Nephron progenitor cell (in vitro differentiated cells): ENCODE results near the gene PCP4L1.
A peak's percentile ranks its signal among the peaks of the same experiment; 100 is the strongest.
"Not testable (repeated sequence)": the region's sequence is repeated elsewhere in the genome, so short reads cannot be mapped to it uniquely, and the experiment has no call there.

Experiments
- DNase-seq: peaks from one replicate; pipeline ENCODE4 v3.0.0; 2021
- H3K27ac Mint-ChIP-seq: 2 replicates; pipeline ENCODE4 v1.8.0; 2021; ENCODE audit warnings: mild to moderate bottlenecking, moderate library complexity, mixed read lengths
- H3K27me3 Mint-ChIP-seq: 2 replicates; pipeline ENCODE4 v1.8.0; 2021; ENCODE audit warnings: mild to moderate bottlenecking, low read depth, mixed read lengths; ENCODE audit not compliant: poor library complexity
- H3K36me3 Mint-ChIP-seq: 2 replicates; pipeline ENCODE4 v1.8.0; 2021; ENCODE audit warnings: low read depth, mixed read lengths
- H3K4me1 Mint-ChIP-seq: 2 replicates; pipeline ENCODE4 v1.8.0; 2021; ENCODE audit warnings: mixed read lengths
- H3K4me3 Mint-ChIP-seq: 2 replicates; pipeline ENCODE4 v1.8.0; 2021; ENCODE audit warnings: mild to moderate bottlenecking, moderate library complexity, mixed read lengths
- H3K9me3 Mint-ChIP-seq: 2 replicates; pipeline ENCODE4 v1.8.0; 2021; ENCODE audit warnings: mild to moderate bottlenecking, moderate library complexity, mixed read lengths
- TF ChIP-seq, protein P1 (sequence below): fragments of 200-600 bp; sonication (generic); IDR thresholded peaks from 2 replicates; pipeline ENCODE4 v1.5.0; 2021; ENCODE audit warnings: antibody characterized with exemption

PCP4L1 gene

DNA sequence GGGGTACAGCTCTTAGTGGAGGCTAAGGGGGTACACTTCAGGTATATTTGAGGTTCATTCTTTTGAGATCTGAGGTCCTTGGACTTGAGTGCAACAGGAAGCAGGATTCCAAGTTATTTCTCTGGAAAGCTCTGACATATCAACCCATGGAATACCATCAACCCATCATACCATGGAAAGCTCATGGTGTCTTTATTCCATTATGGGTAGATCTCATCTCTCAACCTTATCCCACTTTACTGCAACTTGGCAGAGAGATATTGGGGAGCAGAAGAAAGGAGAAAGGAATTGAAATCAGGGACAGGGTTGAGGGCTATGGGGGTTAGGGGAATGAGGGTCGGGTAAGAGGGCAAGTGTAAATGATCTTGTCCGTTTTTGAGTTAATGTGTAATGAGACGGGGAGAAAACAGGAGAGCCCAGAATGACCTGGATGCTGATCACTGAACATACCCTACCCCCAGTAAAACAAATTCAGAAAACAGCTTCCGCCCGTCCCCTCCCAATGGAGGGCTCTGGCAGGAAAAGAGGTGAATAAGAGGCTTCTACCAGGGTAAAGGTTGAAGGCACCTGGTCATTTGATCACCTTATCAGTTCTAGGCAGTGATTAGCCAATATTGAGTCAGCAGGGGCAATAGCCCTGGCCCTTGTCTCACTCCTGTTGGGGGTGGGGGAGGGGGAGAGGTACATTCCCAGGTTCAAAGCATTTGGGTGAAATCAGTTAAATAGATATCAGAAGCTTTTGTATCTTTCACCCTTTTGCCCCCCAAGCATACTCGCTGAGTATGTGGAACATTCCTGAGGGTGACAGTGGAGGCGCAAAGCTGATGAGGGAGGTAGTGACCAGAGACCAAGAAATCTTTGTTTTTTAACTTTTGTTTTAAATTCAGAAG lies 34.5 kb upstream of the PCP4L1 start:
- Mint-ChIP-seq H3K36me3 (peaks cover 6% of the 10 kb centered on the region), H3K9me3 (no peaks in the 10 kb centered on the region), H3K4me1 (peaks cover 52% of the 10 kb centered on the region), H3K4me3 (no peak overlapping the region), H3K27ac (no peak overlapping the region), H3K27me3 (peaks cover 14% of the 10 kb centered on the region)
- DNase-seq, result no peak
- TF ChIP-seq, protein P1, sequence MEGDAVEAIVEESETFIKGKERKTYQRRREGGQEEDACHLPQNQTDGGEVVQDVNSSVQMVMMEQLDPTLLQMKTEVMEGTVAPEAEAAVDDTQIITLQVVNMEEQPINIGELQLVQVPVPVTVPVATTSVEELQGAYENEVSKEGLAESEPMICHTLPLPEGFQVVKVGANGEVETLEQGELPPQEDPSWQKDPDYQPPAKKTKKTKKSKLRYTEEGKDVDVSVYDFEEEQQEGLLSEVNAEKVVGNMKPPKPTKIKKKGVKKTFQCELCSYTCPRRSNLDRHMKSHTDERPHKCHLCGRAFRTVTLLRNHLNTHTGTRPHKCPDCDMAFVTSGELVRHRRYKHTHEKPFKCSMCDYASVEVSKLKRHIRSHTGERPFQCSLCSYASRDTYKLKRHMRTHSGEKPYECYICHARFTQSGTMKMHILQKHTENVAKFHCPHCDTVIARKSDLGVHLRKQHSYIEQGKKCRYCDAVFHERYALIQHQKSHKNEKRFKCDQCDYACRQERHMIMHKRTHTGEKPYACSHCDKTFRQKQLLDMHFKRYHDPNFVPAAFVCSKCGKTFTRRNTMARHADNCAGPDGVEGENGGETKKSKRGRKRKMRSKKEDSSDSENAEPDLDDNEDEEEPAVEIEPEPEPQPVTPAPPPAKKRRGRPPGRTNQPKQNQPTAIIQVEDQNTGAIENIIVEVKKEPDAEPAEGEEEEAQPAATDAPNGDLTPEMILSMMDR, result no peak

GRCh38 chr1:161224695-161225087 lies 33.9 kb upstream of the PCP4L1 start:
- Mint-ChIP-seq H3K4me1 (peaks cover 47% of the 10 kb centered on the region), H3K27me3 (peaks cover 14% of the 10 kb centered on the region)
- H3K27ac Mint-ChIP-seq, DNase-seq, H3K9me3 Mint-ChIP-seq, H3K36me3 Mint-ChIP-seq, H3K4me3 Mint-ChIP-seq: not testable (repeated sequence)

- peaks cover 8% of the 10 kb centered on the region for H3K36me3 Mint-ChIP-seq
- peak overlapping the region; percentile 31 for H3K4me3 Mint-ChIP-seq
- peaks cover 14% of the 10 kb centered on the region for H3K27me3 Mint-ChIP-seq
- peaks cover 42% of the 10 kb centered on the region for H3K4me1 Mint-ChIP-seq
- H3K27ac Mint-ChIP-seq, result no peak overlapping the region
- TF ChIP-seq, protein P1, result no peak
- DNase-seq, result no peak
- H3K9me3 Mint-ChIP-seq, result no peaks in the 10 kb centered on the region
Observed at GRCh38 chr1:161225178-161225533, 33.4 kb upstream of the PCP4L1 start.

GRCh38 chr1:161225534-161226319 lies 32.8 kb upstream of the PCP4L1 start, which contains the start of gene TOMM40L:
Gene TOMM40L, plus strand, starts transcription at chr1:161226060. Its CDS starts 430 bp downstream, at chr1:161226490.
- H3K36me3 Mint-ChIP-seq, result peaks cover 11% of the 10 kb centered on the region
- peak within 1 kb of the TSS; percentile 91 for H3K27ac Mint-ChIP-seq
- TF ChIP-seq, protein P1, result peak; percentile 31
- peaks cover 41% of the 10 kb centered on the region for H3K4me1 Mint-ChIP-seq
- H3K27me3 Mint-ChIP-seq, result peaks cover 14% of the 10 kb centered on the region
- H3K9me3 Mint-ChIP-seq, result no peaks in the 10 kb centered on the region
- peak; percentile 84 for DNase-seq
- H3K4me3 Mint-ChIP-seq, result peak within 1 kb of the TSS; percentile 98

DNA sequence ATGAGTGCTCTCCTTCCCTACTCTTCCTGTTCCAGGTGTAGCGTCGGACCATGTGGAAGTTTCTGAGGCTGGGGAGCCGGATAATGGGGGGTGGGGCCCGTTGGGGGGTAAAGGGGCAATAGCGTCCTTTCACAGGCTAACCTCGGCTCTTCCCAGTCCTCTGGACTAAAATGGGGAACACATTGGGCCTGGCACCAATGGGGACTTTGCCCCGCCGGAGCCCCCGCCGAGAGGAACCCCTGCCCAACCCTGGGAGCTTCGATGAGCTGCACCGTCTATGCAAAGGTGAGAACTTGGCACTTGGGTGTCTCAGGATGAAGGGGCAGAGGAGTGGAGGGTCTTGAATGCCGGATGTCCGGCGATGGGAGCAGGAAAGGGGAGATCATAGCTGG lies 32.2 kb upstream of the PCP4L1 start:
- Mint-ChIP-seq H3K27me3 (peaks cover 14% of the 10 kb centered on the region), H3K36me3 (peaks cover 11% of the 10 kb centered on the region), H3K4me1 (peaks cover 41% of the 10 kb centered on the region), H3K27ac (peak overlapping the region; percentile 38), H3K9me3 (no peaks in the 10 kb centered on the region), H3K4me3 (peak overlapping the region; percentile 98)
- DNase-seq, result no peak
- TF ChIP-seq, protein P1, result no peak

GRCh38 chr1:161226759-161227158 lies 31.8 kb upstream of the PCP4L1 start:
- Mint-ChIP-seq H3K27me3 (peaks cover 14% of the 10 kb centered on the region), H3K9me3 (no peaks in the 10 kb centered on the region), H3K27ac (peak overlapping the region; percentile 38), H3K4me1 (peaks cover 41% of the 10 kb centered on the region), H3K4me3 (peak overlapping the region; percentile 98), H3K36me3 (peaks cover 11% of the 10 kb centered on the region)
- TF ChIP-seq, protein P1, result no peak
- DNase-seq, result no peak
